Globus pallidus (tissue), 1 donor: ENCODE measurements around the gene RPL22.
"Not testable (repeated sequence)": the region's sequence is repeated elsewhere in the genome, so short reads cannot be mapped to it uniquely, and the experiment has no call there.

Experiments used
- DNase-seq: peaks from one replicate; pipeline ENCODE4 v3.0.0-alpha.2; 2015; ENCODE audit warnings: low spot score

The RPL22 gene

DNA sequence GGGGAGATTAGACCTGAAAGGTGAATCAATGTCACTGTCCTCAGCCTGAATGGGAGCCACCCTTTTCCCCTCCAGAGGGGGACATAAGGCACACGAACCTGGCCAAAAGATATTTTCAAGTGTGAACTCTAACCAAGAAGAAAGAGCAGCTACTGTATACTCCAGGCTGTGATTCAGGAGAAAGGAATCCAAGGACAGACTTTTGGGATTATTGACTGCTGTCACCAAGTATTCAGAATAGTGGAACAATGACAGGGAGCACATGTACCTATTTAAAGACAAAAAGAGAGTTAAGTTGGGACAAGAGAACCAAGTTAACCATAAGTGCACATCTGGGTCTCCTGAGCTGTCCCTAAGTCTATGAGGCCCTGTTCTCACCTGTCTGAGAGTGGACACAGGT is 34.0 kb upstream of the RPL22 start:
- DNase-seq: no peak

DNA sequence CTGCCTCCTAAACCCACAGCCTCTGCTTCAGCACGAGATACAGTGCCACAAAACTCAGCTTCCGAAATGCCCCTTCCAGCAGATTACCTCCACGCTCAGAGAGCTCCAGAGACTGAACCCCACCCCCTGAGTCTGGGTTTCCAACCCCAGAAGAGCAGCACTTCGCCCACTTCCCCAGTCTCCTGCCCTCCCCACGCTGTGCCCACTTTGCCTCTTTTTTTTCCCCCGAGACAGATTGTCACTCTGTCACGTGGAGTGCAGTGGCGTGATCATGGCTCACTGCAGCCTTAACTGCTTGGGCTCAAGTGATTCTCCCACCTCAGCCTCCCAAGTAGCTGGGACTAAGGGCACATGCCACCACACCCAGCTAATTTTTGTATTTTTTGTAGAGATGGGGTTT is 26.3 kb upstream of the RPL22 start:
- no peak for DNase-seq

DNA sequence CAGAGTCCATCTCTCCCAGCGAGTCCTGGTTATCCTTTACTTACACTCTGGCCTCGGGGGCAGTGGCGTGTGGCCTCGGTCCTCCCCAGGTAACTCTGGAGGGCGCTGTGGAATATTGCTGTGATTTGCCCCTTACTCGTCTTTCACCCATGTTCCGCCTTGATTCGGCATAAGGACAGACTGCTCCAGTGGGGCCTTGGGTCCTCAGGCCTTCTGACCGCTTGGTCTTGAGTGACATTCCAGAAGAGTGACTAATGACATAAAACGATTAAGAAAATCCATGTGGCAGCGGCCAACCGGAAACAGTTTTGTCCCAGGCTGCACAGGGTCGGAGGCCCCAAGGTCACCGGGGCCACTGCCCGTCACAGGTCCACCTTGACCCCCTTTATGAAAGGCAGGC is 25.3 kb upstream of the RPL22 start:
- DNase-seq: no peak

DNA sequence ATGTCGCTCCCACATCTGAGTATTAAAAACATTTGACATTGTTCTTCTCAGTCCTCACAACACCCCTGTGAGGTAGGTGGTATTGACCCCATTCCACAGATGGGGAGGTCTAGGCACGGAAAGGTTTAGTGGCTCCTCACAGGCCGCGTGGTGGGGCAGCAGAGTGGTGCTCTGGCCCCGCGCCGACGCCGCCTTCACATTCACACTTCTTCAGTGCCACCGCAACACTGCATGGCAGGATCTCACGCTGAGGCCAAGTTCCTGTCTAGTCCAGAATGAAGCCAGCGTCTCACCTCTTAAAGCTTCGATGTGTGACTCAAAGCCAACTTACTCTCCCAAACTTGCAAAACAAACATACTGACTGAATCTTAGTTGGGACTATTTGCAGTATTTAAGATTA is 24.2 kb upstream of the RPL22 start:
- no peak for DNase-seq

DNA sequence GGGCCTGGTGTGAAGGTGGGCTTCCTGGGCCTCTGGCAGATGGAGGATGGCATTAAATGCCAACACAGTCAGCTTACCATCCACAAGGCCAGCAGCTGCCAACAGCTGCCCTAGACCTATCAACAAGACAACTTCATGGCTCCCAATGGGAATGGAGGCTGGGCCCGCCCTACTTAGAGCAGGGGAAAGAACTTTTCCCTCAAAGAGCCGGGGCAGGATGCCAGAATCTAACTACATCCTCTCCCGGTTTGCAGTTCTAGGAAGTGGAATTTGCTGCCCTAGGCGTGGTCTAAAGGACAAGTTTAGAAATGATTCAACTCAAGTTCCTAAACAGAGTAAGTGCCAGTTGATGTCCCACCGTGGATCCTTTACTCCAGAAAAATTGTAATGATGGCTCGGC is 23.2 kb upstream of the RPL22 start:
- DNase-seq: no peak

DNA sequence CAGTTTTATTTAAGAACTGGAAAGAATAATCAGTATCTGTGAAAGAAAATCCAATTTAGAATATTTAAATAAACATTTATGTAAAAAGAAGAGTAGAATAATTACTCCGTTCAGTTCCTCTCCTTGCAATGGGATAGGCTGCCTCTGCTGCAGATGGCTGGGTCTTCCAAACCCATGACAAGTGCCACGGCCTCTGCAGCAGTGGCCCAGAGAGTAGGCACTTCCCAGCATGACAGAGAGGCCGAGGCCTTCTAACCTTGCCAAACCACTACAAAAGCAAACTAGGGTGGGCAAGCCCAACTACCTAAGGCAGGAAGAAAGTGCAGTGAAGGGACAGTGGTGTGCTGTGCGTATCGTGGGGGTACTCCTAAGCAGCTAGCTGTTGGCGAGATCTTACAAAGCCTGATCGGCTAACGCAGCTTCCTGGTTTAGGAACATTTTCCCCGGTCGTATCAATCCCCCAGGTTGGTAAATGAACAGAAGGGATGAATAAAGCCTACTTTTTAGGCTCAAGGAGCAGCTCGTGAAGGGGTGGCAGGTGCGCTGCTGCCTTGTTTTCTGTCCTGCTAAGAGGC is 21.9 kb upstream of the RPL22 start:
- no peak for DNase-seq

DNA sequence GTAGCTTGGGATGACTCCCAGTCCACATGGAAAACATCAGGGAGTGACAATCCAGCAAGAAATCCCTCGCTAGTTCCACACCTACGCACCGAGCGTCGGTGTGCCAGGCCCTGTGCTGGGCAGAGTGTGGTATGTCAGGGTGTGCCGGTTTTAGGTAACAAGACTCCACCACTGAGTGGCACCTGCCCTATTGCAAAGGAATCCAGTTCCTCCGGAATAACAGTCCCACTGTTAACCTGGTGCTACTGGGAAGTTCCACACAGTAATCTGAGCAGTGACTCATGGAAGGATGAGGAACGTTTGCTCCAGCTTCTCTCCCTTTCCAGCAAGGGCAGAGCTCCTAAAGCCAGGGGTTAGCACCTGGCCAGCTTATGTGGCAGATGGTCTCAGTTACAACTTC is 20.8 kb upstream of the RPL22 start:
- no peak for DNase-seq

DNA sequence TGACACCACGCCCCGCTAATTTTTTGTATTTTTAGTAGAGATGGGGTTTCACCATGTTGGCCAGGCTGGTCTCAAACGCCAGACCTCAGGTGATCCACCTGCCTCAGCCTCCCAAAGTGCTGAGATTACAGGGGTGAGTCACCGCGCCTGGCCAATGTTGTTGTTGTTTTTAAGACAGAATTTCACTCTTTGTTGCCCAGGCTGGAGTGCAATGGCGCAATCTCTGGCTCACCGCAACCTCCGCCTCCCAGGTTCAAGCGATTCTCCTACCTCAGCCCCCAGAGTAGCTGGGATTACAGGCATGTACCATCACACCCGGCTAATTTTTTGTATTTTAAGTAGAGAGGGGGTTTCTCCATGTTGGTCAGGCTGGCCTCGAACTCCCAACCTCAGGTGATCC is 20.2 kb upstream of the RPL22 start:
- DNase-seq: not testable (repeated sequence)

DNA sequence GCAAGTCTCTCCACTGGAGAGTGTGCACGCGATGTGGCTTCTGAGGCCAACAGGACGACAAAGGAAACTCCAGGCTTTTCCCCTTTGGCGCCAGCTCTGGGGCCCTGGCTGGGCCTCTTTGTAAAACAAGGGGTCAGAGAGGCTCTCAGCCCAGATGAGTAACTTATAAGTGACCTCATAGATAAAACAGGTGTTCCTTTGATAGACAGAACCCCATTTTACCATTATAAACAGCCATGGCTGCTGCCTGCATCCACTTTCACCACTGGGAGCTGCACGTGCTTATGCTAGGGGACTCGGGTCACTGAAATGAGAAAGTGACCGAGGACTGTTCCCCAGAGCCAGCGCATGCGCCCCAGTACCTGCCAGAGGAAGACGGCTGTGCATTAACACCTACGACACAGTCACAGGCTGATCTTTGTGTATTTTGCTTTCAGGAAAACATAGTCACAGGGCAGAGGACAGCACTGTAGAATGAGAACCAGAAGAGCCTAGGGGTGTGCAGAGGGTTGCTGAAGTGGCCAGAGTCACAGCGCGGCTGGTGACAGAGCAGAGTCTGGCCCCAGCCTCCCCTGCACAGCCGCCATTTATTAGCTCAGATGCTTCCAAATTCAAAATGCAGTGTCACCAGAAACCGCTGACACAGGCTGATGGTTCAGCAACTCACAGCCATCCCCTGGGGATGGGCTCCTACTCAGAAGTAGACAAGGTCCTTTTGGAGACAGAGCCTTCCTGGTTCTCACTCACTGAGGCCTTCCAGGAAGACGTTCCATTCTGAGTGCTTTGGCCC is 19.2 kb upstream of the RPL22 start:
- no peak for DNase-seq

DNA sequence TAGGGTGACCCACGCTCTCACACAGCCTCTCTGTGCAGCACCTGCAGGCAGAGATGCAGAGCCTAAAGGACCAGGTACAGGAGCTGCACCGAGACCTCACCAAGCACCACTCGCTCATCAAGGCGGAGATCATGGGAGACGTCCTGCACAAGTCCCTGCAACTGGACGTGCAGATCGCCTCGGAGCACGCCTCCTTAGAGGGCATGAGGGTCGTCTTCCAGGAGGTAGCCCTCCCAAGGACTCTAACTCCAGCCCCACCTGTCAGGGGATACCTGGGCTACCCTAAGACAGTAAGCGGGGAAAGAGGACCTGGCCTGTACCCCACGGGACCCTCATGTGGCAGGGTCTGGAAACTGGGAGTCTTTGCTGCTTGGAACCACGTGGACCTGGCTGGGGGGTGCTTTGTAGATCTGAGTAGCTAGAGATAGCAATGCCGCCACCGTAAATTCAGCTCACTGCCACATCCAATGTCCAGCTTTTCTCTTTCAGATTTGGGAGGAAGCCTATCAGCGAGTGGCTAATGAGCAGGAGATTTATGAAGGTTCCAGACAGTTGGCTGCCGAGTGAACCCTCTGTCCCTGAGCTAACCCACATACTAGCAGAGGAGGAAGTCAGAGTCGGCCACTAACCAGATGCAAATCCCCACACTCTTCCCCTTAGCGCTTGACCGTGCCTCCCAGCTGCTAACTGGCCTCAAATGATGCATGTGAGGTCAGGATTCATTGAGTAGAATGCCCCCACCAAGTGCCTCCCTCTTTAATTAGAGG is 13.0 kb upstream of the RPL22 start:
- DNase-seq: no peak

DNA sequence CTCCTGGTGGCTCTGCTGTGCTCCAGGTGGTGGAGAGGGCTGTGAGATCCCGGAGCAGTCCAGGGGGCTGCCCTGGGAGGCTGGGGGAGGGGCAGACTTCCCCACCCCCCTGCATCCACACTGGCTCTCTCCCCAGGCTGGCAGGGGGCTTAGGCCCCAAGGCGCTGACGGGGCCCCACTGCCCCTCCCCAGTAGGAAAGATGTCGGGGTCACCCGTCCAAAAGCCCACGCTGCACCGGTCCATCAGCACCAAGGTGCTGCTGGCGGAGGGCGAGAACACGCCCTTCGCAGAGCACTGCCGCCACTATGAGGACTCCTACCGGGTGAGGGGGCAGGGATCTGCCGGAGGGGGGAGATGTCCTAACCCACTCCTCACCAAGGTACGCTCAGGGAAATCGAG is 12.3 kb upstream of the RPL22 start:
- DNase-seq: no peak

DNA sequence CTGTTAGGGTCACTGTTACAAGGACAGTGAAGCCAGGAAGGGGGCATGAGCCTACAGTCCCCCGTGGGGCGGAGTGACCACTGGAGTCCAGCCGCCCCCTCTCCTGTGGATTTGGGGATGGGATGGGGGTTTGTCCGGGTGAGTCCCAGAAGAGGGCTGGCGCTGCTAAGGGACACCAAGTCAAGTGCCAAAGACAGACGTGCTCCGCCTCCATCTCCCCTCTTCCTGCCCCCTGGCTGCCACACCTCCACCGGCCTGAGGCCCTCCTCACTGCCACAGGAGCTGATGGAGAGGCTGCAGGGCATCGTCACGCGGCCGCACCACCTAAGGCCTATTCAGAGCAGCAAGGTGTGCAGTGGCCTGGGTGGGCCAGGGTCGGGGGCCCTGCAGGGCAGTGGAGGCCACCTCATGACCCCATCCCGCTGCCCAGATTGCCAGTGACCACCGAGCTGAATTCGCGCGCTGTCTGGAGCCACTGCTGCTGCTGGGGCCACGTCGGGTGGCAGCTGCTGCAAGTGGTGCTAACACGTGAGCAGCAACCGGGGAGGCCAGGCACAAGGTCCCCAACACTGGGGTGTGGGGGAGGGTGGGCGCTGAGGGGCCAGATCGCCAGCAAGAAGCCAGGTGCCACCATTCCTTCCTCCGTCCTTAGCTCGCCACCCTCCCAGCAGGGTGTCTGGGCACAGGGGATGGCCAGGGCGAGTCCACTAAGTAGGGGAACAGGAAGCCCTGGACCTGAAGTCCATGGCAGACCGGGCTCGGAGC is 11.4 kb upstream of the RPL22 start:
- DNase-seq: no peak

DNA sequence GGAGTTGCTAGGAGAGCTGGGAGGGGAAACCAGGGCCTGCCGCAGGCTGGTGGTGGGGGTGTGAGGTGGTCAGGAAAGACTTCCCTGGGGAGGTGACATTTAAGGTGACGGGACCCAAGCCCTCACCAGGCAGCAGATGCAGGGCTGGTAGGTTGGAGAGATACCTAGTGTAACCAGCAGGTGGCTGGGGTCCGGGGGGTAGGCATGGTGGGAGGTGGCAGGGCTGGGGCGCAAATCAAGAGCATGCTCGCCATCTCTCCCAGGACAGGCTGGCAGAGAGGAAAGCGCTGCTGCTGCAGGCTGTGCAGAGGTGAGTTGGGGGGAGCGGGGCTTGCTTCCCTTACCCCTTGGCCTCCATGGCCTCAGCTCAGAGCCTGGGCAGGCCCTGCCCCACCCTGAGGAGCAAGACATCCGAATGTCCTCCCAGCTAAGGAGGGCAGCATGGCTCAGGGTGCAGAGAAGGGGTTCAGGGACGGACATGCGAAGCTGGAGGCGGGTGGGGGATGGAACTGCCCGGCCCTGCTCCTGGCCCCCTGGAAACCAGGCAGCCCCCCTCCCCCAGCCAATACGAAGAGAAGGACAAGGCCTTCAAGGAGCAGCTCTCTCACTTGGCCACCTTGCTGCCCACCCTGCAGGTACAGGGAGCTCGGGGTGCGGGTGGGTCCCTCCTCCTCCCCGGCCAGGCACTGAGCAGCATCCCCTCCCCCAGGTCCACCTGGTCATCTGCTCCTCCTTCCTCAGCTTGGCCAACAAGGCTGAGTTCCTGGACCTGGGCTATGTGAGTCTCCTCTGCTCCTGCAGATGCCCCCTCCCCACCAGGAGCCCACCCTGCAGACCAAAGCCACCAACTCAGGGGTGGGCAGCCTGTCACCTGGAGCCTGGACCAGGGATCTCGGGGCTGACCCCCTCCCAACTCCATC is 10.5 kb upstream of the RPL22 start:
- DNase-seq: no peak

DNA sequence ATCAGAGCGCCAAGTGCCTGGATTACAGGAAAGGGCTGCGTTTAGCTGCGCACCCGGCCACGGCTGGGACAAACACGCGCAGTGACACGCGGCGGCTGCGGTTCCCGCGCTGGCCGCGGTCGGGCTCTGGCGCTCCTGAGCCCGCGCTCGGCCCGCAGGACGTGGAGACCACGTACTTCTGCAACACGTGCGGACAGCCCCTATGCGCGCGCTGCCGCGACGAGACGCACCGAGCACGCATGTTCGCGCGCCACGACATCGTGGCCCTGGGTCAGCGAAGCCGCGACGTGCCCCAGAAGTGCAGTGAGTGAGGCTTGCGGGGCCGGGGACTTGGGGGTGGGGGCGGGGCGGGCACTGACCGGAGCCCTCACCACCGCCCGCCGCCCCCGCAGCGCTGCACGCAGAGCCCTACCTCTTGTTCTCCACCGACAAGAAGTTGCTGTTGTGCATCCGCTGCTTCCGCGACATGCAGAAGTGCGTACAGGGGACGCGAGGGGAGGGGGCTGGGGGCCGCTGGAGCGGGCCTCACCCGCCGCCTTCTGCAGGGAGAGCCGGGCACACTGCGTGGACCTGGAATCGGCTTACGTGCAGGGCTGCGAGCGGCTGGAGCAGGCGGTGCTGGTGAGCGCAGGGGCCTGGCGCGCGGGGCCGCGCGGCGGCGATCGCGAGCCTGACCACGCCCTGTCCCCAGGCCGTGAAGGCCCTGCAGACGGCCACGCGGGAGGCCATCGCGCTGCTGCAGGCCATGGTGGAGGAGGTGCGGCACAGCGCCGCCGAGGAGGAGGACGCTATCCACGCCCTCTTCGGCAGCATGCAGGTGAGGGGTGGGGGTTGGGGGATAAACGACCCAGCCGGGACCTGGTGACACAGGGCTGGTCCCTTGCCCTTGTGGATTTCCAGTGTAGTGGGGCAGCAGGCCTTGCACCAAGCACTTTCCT is 9.6 kb upstream of the RPL22 start:
- no peak for DNase-seq

DNA sequence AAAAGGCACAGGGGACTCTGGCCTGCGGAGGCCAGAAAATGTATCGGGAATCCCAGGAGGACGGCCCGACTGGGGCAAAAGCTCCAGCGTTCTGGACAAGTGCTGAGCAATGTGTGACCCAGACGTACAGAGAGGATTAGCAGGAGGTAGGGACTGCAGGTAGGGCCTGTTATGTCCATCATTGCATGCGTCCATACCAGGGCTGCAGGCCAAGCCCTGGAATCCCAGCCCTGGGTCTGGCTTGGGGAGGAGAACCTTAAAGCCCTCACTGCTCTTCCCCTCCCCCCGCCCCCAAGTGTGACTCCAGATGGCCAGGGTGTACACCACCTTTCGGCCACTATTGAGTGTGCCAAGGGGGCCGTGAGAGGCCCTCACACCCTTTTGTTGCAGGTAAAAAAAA is 8.5 kb upstream of the RPL22 start:
- no peak for DNase-seq

DNA sequence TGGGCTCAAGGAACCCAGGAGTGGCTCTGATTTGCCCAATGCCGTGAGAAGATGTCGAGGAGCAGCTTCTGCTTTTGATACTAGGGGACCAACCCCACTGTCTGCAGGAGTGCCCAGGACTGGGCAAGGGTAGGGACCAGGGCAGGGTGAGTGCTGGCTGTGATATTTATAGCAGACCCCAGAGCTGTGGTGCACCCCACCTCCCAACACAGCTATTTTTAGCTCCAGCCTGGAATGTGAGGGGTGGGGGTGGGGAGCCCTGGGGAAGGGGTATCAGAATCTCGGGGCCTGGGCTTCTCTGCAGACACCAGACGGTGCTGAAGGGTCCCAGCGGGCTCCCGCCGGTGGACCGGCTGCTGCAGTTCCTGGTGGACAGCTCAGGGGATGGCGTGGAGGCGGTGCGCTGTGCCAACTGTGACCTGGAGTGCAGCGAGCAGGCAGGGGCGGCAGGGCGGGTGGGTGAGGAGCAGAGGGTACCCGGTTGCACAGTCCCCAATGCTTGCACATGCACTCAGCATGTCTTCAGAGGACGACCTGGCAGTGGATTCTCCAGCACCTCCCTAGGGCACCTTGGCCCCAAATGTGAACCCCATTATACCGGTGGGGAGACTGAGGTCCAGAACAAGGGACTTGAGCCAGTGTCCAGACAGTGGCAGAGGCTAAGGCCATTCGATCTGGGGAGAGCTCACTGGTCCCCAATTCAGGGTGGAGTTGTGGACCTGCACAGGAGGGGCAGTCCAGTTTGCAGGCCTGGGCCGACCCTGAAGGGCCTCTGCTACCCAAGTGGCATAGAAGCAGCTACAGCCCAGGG is 7.9 kb upstream of the RPL22 start:
- no peak for DNase-seq

DNA sequence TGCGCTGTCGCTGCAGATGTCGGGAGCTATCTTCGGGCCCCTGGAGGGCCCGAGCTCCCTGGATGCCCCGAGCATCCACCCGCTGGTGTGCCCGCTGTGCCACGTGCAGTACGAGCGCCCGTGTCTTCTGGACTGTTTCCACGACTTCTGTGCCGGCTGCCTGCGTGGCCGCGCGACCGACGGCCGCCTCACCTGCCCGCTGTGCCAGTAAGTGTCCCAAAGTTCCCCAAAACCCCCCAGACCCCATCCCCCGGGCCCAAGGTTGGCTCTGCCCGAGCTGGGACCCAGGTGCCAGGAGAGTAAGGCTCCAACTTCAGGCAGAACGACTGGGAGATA is 7.1 kb upstream of the RPL22 start:
- DNase-seq: no peak

DNA sequence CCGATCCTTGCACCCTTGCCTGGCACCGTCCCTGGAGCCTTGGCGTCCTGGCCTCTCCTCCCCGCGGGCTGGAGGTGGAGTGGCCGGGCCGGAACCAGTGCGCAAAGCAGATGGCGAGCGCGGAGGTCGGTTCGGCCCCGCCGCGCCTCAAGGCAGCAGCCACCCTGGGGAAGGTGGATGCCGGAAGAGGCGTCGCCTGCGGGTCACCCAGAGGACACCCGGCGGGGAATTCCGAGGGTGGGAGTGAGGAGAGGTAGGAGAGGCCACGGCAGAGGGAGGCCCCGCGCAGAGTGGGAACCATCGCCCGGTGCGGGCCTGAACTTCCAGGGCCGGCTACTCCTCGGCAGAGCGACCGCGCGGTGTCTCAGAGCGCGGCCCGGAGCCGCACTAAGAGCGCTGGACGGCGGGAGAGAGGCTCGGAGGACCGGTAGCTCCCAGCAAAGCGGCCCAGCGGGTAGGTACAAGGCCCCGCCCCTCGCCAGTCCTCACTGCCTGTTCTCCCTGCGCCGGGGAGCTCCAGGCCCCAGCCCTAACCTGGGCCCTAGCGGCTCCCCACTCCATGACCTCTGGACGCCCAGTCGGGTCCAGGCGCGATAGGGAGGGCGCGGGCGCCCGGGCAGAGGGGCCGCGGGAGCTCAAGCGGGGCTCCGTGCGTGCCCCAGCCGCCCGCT is 6.6 kb upstream of the RPL22 start, which contains the start of gene RNF207:
Gene RNF207 (plus strand): TSS at position 271 of the 671 bp plus-strand sequence. CDS start 417 bp downstream, outside the sequence.
- DNase-seq: no peak

DNA sequence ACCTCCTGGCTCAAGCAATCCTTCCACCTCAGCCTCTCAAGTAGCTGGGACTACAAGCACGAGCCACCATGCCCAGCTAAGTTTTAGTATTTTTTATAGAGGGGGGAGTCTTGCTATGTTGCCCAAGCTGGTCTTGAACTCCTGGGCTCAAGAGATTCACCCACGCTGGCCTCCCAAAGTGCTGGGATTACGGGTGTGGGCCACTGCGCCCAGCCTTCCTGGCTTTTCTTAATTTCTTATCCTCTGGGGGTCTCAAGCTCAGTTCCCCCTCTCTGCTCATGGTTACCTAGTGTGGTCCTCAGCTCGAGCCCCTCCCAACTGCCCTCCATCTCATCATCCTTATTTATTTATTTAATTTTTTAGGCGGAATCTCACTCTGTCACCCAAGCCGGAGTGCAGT is 2.9 kb upstream of the RPL22 start:
- no peak for DNase-seq
